Measurements from ENCODE around the gene SMIM45.

Gene SMIM45

DNA sequence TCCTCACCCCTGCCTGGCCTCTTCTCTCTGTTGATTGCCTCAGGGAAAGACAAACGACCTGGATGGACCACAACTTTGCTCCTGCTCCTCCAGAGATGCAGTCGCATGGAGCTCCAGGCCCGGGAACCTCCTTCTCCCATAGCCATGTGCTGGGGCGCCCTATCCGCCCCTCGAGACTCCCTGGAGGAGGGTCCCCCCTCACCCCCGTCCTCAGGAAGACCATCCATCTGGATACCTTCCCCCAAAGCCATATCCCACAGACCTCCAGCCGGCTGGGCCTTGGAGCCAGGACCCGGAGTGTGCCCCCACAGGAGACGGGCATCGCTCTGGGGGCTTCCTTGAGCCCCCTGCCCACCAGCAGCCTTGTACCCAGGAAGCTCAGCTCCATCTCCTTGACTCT, 19.5 kb downstream of the SMIM45 start:
- DNase-seq: no peak

DNA sequence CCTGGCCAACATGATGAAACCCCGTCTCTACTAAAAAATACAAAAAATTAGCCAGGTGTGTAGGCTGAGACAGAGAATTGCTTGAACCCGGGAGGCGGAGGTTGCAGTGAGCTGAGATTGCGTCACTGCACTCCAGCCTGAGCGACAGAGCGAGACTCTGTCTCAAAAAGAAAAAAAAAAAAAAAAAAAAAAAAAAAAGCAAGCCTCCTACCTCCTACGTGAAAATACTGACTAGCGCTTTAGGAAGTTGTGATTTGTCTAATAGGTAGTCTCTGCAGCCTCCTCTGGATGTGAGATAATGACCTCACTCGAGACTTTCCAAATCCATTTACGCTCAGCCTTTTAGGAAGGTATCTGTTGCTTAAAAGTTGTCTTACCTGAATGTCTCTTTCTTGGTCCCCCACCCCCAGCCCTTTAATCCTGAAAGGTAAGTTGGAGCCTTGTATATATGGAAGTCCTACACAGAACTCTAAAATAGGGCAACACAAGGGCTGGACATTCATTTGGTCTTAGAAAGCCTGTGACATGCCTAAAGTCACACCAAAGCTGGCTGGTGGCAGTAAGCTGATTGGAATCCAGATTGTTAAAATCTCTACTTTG, 22.8 kb downstream of the SMIM45 start:
- DNase-seq: no peak

DNA sequence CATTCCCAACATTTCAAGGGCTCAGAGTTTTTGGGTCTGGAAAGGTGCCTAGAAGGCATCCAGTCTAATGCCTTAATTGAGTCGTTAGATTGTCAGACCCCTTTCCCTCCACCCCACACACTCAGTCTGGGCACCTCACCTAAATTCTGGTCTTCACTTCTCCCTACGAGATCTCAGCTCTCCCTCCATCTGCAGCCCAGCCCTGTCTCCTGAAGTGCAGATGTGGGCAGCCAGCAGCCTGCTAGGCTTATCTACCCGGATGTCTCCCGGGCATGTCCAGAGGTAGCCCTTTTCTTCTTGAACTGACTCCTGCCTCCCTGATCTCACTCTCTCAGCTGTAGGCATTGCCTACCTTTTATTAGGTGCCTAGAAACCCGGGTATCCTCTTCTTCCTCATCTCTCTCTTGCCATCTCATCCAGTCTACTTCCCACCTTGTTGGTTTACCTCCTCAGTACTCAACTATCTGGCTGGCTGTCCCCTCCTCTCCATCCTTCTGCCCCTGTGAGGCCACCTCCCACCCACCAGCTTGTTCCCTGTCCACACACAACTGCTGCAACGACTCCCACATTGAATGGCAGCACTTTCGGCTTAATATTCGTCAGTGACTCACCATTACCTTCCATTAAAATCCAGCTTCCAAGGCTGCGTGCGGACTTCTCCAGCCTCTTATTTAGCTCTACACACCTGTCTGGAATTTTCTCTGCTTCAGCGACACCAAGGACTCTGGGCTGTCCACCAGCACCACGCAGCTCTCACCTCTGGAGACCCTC, 23.5 kb downstream of the SMIM45 start:
- DNase-seq: no peak

- DNase-seq: peak; percentile 22 to 51 (median 38)
These were observed 24.3 kb downstream of the SMIM45 start for GRCh38 chr22:41976070-41976901.

DNA sequence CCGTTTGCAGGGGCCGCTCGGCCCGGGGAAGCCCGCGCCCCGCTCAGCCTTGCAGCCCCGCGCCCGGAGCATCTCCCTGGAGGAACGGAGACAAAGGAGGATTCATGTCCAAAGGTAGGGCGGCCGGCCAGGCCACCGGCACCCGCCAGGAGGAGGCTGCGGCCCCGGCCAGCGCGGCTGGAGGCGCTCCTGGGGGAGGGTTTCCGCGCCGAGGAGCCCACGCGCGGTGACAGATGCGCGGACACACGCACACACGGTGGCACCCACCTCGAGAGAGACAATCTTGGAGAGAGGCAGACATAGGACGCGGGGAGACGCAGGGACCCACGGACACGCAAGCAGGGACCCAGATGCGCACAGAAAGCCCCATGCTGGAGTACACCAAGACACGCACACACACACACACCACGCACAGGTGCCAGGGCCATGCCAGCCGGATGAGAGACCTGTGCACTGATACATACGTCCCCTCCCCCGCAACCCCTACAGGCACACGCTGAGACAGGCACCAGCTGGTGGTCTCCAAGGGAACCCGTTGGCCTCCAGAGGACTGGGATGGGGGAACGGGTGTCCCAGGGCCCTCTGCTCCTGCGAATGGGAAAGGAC, 25.1 kb downstream of the SMIM45 start:
- DNase-seq: peak in 1 of 5 donors; percentile 21

DNA sequence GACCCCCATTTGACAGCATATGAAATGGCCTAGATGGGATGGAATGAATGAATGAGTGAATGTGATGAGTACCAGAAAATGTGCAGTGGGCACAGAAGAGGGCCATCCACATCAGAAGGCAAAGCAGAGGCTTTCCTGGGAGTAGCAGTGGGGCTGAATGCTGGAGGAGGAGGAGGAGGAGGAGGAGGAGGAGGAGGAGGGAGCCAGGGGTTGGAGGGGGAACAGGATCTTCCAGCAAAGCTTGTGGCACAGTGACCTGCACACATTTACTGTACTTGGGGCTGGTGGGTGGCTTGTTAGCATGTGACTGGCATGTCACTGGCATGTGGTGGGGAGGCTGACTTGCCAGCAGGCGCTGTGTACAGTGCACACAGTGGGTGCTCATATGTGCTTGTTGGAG, 26.8 kb downstream of the SMIM45 start:
- DNase-seq: no peak

GRCh38 chr22:41979423-41980250, 27.7 kb downstream of the SMIM45 start:
- DNase-seq: no peak

DNA sequence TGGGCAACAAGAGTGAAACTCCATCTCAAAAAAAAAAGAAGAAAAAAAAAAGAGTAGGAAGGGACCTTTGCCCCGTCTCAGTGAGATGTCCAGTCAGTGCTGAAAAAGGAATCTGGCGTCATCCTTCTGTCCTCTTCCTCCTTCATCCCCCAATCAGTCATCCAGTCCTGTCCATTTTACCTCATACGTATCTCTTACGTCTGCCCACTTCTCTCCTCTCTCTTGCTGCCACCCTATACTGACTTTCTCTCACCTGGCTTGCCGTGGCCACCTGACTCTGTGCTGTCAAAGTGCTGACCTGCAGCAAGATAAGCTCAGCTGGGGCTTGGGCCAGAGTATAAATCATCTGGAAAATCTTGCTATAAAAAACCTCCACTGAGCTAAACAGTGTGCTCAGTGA, 30.9 kb downstream of the SMIM45 start:
- DNase-seq: no peak

GRCh38 chr22:41983513-41984405, 31.8 kb downstream of the SMIM45 start:
- no peak for DNase-seq

- no peak for DNase-seq
These were observed 35.3 kb downstream of the SMIM45 start for GRCh38 chr22:41987276-41987675.

DNA sequence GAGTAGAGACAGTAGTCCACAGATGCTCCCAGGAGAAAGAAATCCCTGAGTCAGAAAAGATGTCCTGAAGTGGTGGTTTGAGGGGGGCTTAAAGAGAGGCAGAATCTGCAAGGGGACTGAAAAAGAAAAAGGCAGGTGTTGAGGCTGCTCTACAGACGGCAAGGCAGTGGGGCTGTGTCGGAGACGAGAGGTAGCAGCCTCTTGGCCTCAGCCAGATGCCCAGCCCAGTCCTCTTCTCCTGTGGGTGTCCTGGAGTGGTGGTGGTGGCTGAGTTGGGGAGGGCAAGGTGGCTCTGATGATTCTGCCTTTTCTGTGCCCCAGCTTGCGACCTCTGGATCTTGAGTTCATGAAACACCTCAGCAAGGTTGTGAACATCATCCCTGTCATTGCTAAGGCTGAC, 37.3 kb downstream of the SMIM45 start:
- DNase-seq: no peak

GRCh38 chr22:41991111-41991510, 39.2 kb downstream of the SMIM45 start:
- no peak for DNase-seq

- DNase-seq: no peak
These were observed 40.5 kb downstream of the SMIM45 start for GRCh38 chr22:41992496-41992895.

DNA sequence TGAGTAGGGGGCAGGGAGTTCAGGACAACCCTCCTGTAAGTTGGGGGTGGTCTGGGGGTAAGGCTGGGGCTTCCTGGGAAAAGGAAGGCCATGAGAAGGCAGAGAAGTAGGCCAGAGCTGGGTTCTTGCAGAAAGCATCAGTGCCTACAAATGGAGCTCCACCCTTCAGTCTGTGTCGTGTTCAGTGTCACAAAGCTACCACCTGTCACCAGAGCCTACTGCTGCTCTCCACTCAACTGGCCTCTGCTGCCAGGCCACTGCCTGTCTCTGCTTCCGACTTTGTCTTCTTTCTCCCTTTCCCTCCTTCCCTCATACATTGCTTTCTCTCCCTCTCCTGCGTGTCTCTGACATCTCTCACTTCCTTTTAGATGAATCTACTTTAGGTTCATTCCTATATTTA, 43.3 kb downstream of the SMIM45 start:
- DNase-seq: no peak

DNA sequence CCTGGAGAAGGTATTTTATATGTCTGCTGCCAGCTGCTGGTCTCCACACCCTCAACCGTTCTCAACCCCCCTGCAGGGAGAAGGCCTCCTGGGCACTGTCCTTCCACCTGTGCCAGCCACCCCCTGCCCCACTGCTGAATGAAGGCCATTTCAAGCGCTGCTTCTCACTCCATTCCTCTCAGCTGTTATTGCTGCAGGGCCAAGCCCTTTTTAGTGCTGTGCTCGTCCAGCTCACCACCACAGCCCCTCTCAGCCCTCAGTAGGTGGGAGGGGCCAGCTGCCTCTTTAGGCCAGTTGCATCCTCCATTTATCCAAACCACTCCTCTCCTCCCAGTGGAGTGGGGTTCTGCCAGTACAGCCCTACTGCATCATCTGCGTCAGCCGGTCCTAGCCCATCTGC, 44.9 kb downstream of the SMIM45 start:
- no peak for DNase-seq

GRCh38 chr22:41998361-41999261, 46.7 kb downstream of the SMIM45 start, which contains the start of gene WBP2NL:
WBP2NL (plus strand) TSS chr22:41998788; CDS start chr22:41998819, 31 bp downstream.
- peak; percentile 82 to 92 (median 83) for DNase-seq

- DNase-seq: no peak
These were observed 48.5 kb downstream of the SMIM45 start for GRCh38 chr22:42000466-42000865.

GRCh38 chr22:42001121-42001520, 49.2 kb downstream of the SMIM45 start:
- peak in 1 of 5 donors; percentile 28 for DNase-seq

DNA sequence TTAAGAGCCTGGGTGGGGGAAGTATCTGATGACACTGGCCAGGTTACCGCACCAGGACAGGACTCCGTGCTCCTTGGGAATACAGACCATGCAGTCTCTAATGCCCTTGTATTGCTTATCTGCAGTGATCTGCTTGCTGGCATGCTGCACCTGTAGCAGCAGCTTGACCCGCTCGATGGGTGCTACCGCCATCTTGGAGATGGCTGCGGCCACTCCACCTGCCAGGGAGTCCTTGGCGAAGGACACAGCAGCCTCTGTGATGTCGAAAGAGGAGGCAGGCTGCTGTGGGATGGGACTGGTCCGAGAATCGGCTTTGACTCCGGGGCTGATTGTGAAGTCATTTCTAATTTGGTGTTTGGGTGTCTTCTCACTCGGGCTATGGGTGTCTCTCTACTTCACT, 49.8 kb downstream of the SMIM45 start:
- no peak for DNase-seq

DNA sequence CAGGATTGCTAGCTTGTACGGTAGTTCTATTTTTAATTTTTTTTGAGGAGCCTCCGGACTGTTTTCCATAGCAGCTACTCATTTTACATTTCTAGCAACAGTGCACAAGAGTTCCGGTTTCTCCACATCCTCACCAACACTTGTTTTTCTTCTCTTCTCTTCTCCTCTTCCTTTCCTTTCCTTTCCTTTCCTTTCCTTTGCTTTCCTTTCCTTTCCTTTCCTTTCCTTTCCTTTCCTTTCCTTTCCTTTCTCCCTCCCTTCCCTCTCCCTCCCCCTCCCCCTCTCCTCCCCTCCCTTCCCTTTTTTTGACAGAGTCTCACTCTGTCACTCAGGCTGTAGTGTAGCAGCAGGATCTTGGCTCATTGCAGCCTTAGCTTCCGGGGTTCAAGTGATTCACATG, 56.0 kb downstream of the SMIM45 start:
- DNase-seq: no peak
